Transverse colon (tissue), 4 donors: ENCODE results near the gene PREX1. TPM values are rescaled to one million over a fixed set of nuclear protein-coding genes. Genes with fewer than 3 reads are reported as not detected.

Experiments used
- DNase-seq: peaks from one replicate; pipeline ENCODE4 v3.0.0-alpha.2; 2019
- H3K27ac ChIP-seq, 4 donors: fragments of 200-600 bp; sonication (generic); 2 replicates each; pipeline ENCODE4 v1.5.1; 2016 to 2018; ENCODE audit warnings: inconsistent platforms in 4 of 4
- H3K27me3 ChIP-seq: fragments of 200-600 bp; sonication (generic); 2 replicates; pipeline ENCODE4 v1.5.1; 2017; ENCODE audit warnings: inconsistent platforms
- H3K36me3 ChIP-seq, 4 donors: fragments of 200-600 bp; sonication (generic); 2 replicates each; pipeline ENCODE4 v1.5.1; 2017 to 2019; ENCODE audit warnings: inconsistent platforms in 4 of 4
- H3K4me1 ChIP-seq, 4 donors: fragments of 200-600 bp; sonication (generic); 2 replicates each; pipeline ENCODE4 v1.5.1; 2017 to 2020; ENCODE audit warnings: inconsistent platforms in 4 of 4
- H3K4me3 ChIP-seq, 4 donors: fragments of 200-600 bp; sonication (generic); 1 replicate in 1 of 4; 2 replicates in 3 of 4; pipeline versions ENCODE4 v1.5.1 to v1.6.1; 2017 to 2019; ENCODE audit warnings: inconsistent platforms in 4 of 4
- H3K9me3 ChIP-seq, 2 donors: fragments of 200-600 bp; sonication (generic); 2 replicates each; pipeline ENCODE4 v1.5.1; 2017 to 2019; ENCODE audit warnings: inconsistent platforms in 2 of 2
- EP300 ChIP-seq: sonication (generic); formaldehyde crosslinking; IDR thresholded peaks from one replicate; pipeline ENCODE4 v1.6.1; 2017; ENCODE audit warnings: antibody characterized with exemption, low read depth
- POLR2A ChIP-seq: fragments of 450-650 bp; IDR thresholded peaks from one replicate; pipeline ENCODE4 v1.6.1; 2016; ENCODE audit warnings: antibody characterized with exemption, mild to moderate bottlenecking, moderate library complexity
- POLR2AphosphoS5 ChIP-seq, 3 donors: sonication (generic); formaldehyde crosslinking; IDR thresholded peaks; one replicate each; pipeline ENCODE4 v1.6.1; 2016; ENCODE audit warnings: antibody characterized with exemption in 3 of 3
- WGBS, 2 donors: methylation state at CpG; one replicate each; pipeline ENCODE4 v1.1.5; 2018; ENCODE audit warnings: low coverage in 1 of 2; 5-methylcytosine and 5-hydroxymethylcytosine counted together
- in situ Hi-C, 4 donors: fragments of 200-750 bp; cut with MboI; loops; one replicate each; pipeline versions ENCODE4 v1.15.0 to v1.15.1; 2017; ENCODE audit warnings: low sequenced_read_pairs in 3 of 4, low pct_ligation_motif_present in 1 of 4, low pct_unique_long_range_greater_than_20kb in 1 of 4
- intact Hi-C: fragments of 100-400 bp; cut with DNase I; formaldehyde crosslinking; loops from one replicate; pipeline ENCODE4 v1.15.1; 2023; ENCODE audit warnings: low total_unique reads
- total RNA-seq, 4 donors: library from RNA; depleted of rRNA; stranded (reverse); fragments of >200 nt; gene quantifications; one replicate each; pipeline ENCODE4 v1.1.0, GENCODE V29; 2016
- TF ChIP-seq, protein P1 (sequence below), 5 experiments: fragments of 200-600 bp in 3 of 5; fragments of 450-650 bp in 2 of 5; sonication (generic) in 3 of 5; IDR thresholded peaks; 1 replicate in 2 of 5; 2 replicates in 3 of 5; pipeline ENCODE4 v1.5.1; 2016 to 2017; ENCODE audit warnings: antibody characterized with exemption in 5 of 5, inconsistent platforms in 3 of 5, mild to moderate bottlenecking in 2 of 5, moderate library complexity in 1 of 5

The PREX1 gene
- total RNA-seq, 4 donors from 2014 or later = 10.9 to 29.9 (median 16.6) TPM

- Histone ChIP-seq H3K4me1 (peaks cover 0 to 25% (median 7%) of the 10 kb centered on the region in 4 donors), H3K27ac (no peak overlapping the region), H3K36me3 (no peaks in the 10 kb centered on the region), H3K4me3 (no peak overlapping the region), H3K27me3 (peaks cover 15% of the 10 kb centered on the region), H3K9me3 (no peaks in the 10 kb centered on the region)
- WGBS, 2 donors = 90 to 92% methylated on average over 4 to 11 of the region's 11 CpGs
- in situ Hi-C loops = no loop called here
- no peak for DNase-seq
- intact Hi-C loops = no loop called here
- TF ChIP-seq POLR2A = no peak
- TF ChIP-seq POLR2AphosphoS5 (IDR thresholded peaks at IDR 0.05) = no peak
- no peak for TF ChIP-seq EP300
- TF ChIP-seq, protein P1, sequence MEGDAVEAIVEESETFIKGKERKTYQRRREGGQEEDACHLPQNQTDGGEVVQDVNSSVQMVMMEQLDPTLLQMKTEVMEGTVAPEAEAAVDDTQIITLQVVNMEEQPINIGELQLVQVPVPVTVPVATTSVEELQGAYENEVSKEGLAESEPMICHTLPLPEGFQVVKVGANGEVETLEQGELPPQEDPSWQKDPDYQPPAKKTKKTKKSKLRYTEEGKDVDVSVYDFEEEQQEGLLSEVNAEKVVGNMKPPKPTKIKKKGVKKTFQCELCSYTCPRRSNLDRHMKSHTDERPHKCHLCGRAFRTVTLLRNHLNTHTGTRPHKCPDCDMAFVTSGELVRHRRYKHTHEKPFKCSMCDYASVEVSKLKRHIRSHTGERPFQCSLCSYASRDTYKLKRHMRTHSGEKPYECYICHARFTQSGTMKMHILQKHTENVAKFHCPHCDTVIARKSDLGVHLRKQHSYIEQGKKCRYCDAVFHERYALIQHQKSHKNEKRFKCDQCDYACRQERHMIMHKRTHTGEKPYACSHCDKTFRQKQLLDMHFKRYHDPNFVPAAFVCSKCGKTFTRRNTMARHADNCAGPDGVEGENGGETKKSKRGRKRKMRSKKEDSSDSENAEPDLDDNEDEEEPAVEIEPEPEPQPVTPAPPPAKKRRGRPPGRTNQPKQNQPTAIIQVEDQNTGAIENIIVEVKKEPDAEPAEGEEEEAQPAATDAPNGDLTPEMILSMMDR (IDR thresholded peaks at IDR 0.05) = no peak
These were observed 244.0 kb downstream of the PREX1 start for GRCh38 chr20:48583801-48584200.

- intact Hi-C loops = no loop called here
- Histone ChIP-seq H3K27ac (no peak overlapping the region), H3K27me3 (peaks cover 17% of the 10 kb centered on the region), H3K9me3 (no peaks in the 10 kb centered on the region), H3K4me1 (peaks cover 0 to 25% (median 7%) of the 10 kb centered on the region in 4 donors), H3K4me3 (no peak overlapping the region), H3K36me3 (no peaks in the 10 kb centered on the region)
- in situ Hi-C loops = no loop called here
- DNase-seq = no peak
- 83 to 90% methylated on average over 4 to 11 of the region's 11 CpGs for WGBS, 2 donors
- TF ChIP-seq POLR2A (no peak), POLR2AphosphoS5 (IDR thresholded peaks at IDR 0.05) (no peak), EP300 (no peak)
- TF ChIP-seq, protein P1 (IDR thresholded peaks at IDR 0.05) = no peak
These were observed 244.6 kb downstream of the PREX1 start for GRCh38 chr20:48583171-48583570.

GRCh38 chr20:48582673-48582985 is 245.2 kb downstream of the PREX1 start:
- TF ChIP-seq, protein P1 (IDR thresholded peaks at IDR 0.05) = no peak
- TF ChIP-seq POLR2AphosphoS5 (IDR thresholded peaks at IDR 0.05) (no peak), EP300 (no peak), POLR2A (no peak)
- 60 to 67% methylated on average over 2 to 5 of the region's 5 CpGs for WGBS, 2 donors

DNA sequence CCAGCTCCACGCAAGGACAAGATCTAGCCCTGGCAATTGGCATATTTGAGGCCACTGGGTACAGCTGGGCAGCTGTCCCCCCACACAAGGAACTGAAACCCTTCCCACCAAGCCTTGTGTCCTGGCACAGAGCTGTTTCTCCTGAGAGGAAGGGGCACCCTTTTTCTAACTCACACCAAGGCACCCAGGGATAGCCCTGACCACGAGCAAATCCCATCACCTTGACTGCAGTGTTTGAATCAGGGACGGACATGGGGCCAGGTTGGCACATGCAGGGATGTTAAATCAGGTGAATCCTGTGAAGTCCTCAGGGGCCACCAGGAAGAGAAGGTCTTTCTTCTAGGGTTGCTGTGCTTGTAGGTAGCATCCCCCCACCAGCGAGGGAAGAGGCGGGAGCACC is 246.6 kb downstream of the PREX1 start:
- DNase-seq = no peak
- Histone ChIP-seq H3K36me3 (no peaks in the 10 kb centered on the region), H3K27me3 (peaks cover 17% of the 10 kb centered on the region), H3K9me3 (no peaks in the 10 kb centered on the region), H3K4me1 (peaks cover 0 to 16% (median 7%) of the 10 kb centered on the region in 4 donors), H3K27ac (no peak overlapping the region), H3K4me3 (no peak overlapping the region)
- in situ Hi-C loops = no loop called here
- no peak for TF ChIP-seq POLR2AphosphoS5 (IDR thresholded peaks at IDR 0.05)
- no peak for TF ChIP-seq POLR2A
- no peak for TF ChIP-seq EP300
- TF ChIP-seq, protein P1 (IDR thresholded peaks at IDR 0.05) = no peak
- intact Hi-C loops = no loop called here
- WGBS, 2 donors = 81% methylated on average over 5 of the region's 5 CpGs; no CpG with 5 or more reads in 1 of the 2 donors

More at GRCh38 chr20:48582673-48582985, 245.2 kb downstream of the PREX1 start:
- H3K27me3 ChIP-seq = peaks cover 17% of the 10 kb centered on the region
- H3K36me3 ChIP-seq = no peaks in the 10 kb centered on the region
- no peak overlapping the region for H3K4me3 ChIP-seq
- peaks cover 0 to 25% (median 7%) of the 10 kb centered on the region in 4 donors for H3K4me1 ChIP-seq
- intact Hi-C loops = no loop called here
- H3K9me3 ChIP-seq = no peaks in the 10 kb centered on the region
- in situ Hi-C loops = no loop called here
- no peak for DNase-seq
- H3K27ac ChIP-seq = no peak overlapping the region
